NCI-H446 (cell line): Measurements from ENCODE around the gene ST8SIA5.
"Not testable (repeated sequence)": the region's sequence is repeated elsewhere in the genome, so short reads cannot be mapped to it uniquely, and the experiment has no call there.

ENCODE experiments used
- DNase-seq, 2 experiments: peaks; one replicate each; lab custom pipeline; 2025; lab: John Stamatoyannopoulos, UW

ST8SIA5 gene, protein sequence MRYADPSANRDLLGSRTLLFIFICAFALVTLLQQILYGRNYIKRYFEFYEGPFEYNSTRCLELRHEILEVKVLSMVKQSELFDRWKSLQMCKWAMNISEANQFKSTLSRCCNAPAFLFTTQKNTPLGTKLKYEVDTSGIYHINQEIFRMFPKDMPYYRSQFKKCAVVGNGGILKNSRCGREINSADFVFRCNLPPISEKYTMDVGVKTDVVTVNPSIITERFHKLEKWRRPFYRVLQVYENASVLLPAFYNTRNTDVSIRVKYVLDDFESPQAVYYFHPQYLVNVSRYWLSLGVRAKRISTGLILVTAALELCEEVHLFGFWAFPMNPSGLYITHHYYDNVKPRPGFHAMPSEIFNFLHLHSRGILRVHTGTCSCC

DNA sequence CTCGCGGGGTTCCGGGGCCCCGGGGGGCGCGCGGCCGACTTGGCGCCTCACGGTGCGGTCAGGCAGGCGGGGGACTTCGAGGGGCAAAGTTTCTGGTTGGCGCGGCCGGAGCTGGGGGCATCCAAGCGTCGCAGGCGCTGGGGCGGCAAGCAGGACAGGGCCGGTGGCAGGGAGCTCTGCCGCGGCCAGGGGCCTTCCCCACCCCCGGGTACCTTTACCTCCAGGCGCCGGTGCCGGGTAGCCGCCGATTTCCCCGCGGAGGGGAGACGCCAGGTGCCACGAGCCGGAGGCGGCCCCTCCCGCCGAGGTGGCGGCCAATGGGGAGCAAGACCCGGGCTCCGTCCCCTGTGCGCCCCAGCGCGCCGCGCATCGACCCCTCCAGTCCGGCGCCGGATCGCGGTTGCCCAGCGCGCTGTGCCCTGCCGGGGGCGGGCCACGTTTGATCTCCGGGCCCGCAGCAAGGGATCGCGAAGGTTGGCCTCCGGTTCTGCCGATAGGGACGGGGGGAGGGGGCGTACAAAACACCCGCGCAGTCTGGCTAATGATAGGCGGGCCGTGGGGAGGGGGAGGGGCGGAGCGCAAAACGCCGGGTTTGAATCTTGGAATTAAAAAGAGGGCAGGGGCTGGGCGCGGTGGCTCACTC is at the start of gene ST8SIA5:
TSS of gene ST8SIA5 (minus strand) at position 495 of the 643 bp plus-strand sequence. CDS start 545 bp downstream, outside the sequence.
- DNase-seq, result no peak

DNA sequence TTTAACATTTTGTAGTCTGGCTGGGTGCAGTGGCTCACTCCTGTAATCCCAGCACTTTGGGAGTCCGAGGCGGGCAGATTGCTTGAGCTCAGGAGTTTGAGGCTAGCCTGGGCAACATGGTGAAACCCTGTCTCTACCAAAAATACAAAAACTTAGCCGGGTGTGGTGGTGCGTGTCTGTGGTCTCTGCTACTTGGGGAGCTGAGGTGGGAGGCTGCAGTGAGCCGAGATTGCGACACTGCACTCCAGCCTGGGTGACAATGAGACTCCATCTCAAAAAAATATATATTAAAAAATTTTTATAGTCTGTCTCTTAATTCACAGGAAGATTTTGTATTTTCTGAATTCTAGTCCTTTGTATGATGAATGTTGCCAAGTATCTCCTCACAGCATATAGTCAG is 39.1 kb upstream of the ST8SIA5 start:
- not testable (repeated sequence) for DNase-seq

DNA sequence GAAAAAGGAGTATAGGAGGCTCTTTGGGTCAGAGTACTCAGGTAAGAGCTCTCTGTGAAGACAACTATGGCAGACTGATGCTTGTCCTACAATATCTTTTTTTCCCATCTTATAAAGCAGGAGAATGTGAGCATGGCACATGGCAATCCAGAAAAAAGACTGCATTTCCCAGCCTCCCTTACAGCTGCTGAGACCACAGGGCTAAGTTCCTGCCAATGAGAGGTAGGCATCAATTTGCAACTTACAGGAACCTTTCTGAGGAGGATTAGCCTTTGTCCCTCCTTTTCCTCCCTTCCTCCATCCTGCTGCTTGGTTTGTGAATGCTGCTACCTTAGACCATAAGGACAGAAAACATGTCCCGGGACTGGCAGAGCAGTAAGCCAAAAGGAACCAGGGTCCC is 37.8 kb upstream of the ST8SIA5 start:
- DNase-seq, result no peak

DNA sequence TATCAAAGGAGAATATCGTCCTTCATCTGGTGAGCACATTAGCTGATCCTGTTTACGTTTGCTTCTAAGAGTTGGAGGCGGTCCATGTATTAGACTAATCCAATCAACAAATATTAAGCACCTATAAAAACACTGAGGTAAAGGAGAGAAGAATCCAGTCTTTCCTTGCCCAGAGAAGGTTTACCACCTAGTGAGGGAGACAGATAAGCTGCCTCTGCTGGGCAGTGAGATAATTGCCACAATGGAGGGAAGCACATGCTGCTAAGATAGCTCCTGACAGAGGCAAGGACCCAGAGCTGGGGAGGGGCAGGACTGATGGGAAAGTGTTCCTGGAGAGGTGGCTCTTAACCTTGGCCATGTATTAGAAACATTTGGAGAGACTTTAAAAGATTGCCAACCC is 36.7 kb upstream of the ST8SIA5 start:
- DNase-seq, result no peak

DNA sequence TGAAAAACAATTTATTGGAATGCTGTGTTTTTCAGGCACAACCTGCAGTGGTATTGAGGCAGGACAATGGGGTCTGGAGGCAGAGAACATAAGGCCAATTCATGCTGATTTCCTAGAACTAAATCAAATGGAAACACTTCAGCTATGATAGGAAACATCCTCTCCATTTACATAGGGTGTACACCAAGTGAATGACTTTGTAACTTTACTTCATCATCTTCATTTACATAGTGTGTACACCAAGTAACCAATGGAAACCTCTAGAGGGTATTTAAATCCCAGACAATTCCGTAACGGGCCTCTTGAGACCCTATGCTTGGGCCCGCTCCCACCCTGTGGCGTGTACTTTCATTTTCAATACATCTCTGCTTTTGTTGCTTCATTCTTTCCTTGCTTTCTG is 32.2 kb upstream of the ST8SIA5 start:
- DNase-seq, result no peak

DNA sequence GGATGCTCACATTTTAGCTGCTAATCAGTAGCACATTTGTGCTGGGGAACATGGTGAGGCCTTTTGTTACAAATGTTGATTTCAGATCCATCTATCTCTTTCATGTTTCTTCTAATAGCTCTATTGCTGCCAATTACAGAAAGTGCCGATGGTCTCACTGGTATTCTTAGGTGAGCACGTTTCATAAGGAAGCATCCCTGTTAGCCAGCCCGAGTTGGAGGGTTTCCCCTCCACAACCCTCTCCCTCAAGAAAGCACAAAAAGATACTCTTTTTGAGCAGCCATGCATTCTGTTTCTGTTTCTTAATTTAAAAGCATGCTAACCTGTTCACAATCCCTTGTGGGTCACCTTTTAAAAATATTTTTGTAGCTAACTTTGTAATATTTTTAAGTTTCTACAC is 30.8 kb upstream of the ST8SIA5 start:
- DNase-seq, result no peak

DNA sequence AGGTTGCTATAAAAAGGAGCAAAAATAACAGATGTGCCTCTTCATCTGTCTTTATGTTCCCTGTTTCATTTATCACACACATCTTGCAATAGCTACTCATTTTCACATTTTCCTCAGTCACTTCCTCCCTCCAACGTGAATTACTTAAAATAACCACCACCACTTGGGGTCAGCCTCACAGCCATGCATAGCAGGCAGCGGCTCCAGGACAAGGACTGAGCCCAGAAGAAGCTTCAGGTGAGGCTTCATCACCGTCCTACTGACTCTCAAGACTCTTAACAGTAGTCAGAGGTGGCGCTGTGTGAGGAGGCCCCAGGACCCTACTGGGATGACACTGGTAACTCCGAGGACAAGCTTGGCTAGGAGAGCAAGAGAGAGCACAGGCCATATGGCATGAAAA is 15.5 kb upstream of the ST8SIA5 start:
- no peak for DNase-seq

DNA sequence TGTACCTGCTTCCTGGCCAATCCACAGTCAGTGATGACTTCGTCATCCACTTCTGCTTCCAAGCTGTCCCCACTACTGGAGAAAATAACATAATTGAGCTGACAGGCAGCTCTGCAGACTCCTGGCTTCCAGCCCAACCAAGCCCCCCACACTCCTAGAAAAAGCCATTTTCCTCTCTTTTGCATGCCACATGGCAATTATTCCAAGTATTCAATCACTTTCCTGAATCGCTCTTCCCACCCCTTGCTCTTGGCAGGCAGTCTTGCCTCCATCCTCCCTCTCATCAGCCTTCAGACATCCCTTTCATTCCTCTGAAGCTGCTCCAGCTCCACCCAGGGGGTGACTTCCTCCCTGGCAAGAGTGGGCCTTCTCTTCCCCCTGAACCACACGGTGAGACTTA is 14.3 kb upstream of the ST8SIA5 start:
- DNase-seq, result peak; percentile 19 to 54

DNA sequence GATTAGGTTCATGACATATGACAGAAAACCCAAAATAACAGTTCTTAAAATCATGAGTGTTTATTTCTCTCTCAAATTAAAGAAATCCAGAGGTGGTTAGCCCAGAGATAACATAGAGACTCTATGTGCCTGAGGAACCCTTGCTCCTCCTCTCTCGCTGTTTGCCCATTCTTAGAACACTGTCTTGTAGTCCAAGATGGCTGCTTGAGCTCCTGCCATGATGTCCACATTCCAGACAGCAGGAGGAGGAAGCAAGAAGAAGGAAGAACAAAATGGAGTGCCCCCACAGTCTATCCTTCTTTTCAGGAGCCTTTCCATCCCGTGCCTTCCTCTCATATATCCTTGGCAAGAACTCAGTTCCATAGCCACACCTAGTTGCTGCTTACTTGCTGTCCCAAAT is 13.9 kb upstream of the ST8SIA5 start:
- peak in 1 of 2 experiments; percentile 41 for DNase-seq

DNA sequence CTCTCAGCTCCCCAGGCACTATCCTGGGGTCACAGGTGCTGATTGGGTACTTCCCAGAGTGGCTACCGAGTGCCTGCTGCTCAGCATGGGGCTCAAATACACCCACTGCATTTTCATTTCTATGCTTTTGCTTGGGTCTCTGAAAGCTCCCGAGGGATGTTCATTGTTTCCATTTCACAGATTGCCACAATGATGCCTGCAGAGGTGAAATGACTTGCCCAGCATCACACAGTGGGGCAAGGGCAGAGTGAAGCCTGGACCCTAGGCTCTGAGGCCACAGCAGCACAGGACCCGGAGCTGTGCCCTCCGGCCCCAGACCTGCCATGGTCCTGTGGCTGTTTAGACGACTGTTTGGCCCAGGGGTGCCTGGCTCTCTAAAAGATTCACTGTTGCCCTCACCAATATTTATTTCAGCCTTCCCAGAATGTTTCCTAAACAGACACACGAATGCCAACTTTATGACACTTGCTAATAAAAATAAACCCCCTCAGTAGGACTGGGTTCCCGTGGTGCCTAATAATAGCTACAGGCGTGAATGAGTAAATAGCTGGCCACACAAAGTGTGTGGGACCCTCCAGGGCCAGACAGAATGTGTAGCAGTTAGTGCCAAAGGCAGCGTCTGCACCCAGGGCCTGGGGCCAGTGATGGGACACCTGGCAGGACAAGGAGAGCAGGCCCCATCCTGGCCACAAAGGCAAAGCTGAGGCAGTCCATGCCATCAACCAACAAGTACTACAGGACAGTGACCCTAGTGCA is 11.5 kb upstream of the ST8SIA5 start:
- no peak for DNase-seq

DNA sequence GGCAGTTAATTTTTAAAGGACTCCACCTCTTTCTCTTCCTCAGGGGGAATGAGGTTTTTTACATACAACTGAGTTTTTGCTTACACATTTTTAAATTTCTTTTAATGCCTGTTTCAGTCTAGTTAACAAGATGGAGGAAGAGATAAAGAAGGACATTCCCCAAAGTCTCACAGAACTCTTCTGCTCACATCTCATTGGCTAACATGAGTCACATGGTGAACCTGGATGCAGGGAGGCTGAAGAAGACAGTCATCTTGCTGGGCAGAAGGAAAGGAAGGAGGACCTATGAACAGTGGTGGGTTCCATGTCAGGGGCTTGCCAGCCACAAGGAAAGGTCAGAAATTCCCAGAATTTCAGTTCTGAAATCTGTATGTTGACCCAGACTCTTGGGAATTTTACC is 10.4 kb upstream of the ST8SIA5 start:
- DNase-seq, result no peak

DNA sequence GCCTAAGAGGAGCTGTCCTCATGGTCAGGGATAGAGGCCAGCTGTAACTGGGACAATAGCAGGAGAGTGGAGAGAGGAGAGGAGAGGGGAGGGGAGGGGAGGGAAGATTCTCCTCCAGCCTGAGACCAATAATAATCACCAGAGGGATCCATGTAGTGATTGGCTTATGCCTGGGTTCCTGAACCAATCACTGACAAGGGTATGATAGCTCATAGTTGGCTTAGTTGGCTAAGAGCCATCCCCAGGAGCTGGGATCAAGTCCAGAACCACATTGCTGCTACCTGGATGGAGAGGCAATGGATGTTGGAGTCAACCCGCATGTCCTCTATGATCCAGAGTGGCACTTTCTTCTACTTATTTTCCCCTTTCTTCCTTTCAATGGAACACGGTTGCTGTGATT is 7.7 kb upstream of the ST8SIA5 start:
- DNase-seq, result no peak

DNA sequence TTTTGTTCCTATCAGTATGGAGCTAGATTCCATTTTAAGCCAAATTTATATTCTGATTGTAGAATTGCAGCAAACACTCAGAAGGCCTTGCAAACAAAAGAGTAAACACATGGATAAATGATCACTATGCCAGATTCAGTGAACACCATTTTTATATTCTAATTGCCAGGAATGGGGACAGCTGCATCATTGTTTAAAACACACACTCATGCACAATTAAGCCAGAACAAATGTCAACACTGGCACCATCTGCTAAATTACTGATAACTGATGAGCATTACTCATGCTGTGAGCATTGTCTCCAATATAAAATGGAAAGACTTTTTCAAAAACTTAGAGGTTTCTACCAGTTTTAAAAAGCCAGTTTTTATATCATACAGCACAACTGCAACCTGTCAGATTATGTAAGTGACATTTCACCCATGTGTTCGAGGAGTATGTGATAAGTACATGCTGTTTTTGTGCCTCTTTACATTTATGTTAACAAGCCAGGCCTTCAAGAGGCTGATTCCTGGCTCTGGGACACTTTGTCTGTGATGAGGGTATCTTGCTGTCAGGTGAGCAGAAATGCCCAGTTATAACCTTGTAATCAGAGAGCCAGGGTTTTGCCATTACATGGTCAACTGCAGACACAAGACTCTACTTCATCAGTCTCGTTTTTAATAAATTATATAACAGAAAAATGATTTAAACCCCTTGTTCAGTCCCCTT is 4.4 kb upstream of the ST8SIA5 start:
- peak in 1 of 2 experiments; percentile 24 for DNase-seq

DNA sequence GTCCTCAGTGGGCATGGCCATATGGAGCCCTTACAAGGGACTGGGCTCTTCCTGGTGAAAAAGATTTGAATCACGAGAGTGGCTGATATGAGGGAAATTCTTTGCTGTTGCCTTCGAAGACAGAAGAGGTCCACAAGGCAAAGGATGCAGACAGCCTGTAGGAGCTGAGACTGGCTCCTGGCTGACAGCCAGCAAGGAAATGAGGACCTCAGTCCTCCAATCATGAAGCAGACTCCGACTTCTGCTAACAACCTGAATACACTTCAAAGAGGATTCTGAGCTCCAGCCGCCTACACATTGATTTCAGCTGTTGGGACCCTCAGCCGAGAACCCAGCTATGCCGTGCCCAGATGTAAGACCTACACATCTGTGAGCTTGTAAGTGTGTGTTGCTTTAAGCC is 3.0 kb upstream of the ST8SIA5 start:
- DNase-seq, result no peak

DNA sequence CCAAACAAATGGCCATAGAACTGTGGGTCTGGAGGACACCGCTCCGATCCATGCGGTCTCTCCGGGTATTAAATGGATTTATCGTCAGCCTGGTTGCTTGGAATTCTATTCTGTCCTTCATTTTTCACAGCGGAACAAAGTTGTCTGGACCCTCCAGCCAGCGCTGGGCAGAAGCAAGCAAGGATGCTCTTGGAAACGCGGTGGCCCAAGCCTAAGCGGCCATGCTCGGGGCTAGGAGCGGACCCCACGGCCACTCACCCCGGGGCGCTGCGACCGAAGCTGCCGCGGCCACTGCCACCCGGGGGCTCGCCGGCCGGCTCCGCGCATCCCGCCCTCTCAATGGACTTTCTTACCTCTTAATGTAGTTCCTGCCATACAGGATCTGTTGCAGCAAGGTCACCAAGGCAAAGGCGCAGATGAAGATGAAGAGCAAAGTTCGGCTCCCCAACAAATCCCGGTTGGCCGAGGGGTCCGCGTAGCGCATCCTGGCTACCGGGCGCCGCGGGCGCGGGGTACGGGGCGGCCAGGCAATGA is 761 bp downstream of the ST8SIA5 start:
- DNase-seq, result no peak

DNA sequence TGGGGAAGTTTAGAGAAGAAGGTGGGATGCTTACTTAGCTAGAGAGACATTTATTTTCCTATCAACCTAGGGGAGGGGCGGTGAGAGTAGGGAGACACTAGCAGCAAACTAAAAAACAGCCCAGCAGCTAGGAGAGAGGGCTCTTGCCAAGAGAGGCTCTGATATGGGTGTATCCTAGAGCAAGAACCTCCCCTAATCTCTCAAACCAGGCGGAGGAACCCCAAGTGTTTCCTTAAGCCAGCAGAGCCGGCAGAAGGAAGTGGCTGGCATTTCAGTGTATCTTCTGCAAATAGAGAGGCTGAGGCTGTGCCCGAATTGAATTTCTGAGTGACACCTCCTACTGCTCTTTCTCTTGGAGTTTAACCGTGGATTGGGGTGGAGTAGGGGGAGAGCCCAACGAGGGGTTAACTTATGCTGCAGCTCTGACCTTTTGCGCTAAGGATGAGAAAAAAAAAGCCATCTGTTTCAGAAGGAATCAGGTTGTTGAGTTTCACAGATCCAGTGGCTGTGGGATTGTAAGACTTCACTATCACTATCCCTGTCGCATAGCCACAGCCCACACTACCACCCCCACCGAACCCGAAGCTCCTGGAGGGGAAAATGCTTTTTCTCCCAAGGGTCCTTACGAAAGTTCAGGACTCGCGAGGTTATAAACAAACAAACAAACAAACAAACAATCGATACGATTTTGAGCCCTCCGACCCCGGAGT is 1.4 kb downstream of the ST8SIA5 start:
- DNase-seq, result no peak

DNA sequence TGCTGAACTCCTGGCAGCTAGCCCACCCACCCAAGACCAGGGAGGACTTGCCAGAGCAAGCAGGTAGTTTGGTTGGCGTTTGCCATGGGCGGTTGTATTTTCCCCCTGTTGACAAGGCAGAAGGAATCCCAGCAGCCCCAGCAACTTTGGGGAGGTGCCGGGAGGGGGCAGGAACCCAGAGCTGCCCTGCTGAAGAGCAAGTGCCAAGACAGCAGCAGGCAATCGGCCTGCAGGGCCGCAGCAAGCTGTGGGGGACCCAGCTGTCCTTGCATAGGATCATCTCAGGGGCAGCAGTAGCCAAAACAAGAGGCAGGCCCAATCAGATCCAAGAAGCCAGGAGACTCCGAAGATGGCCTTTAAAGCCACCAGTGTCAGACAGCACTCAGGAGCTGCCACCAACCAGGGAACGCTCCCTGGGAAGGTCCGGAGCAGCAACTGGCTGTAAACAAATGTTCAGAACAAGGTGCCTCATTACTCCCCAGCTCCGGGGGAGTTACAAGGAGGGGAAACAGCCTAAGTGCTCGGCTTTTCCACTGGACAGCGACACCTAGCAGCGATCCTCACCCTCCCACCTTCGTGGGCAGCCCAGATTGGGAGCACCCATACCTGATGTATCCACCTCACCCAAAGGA is 2.1 kb downstream of the ST8SIA5 start:
- DNase-seq, result no peak

DNA sequence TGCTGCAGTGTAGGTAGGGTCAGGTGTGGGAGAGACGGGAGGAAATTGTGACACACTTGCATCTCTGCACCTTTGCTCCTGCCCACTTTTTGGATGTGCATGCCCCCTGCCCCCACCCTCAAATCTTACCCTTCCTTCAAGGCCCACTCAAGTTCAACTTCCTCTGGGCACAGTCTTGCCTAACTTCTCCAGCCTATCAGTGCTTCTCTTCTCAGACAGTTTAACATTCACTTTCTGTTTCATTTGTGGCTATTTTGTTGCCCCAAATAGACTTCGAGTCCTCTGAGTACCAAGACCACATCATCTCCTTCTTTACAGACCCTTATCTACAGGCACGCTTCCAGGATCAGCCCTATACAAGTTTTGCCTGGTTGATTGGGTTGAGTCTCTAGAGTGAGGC is 2.7 kb downstream of the ST8SIA5 start:
- DNase-seq, result no peak

DNA sequence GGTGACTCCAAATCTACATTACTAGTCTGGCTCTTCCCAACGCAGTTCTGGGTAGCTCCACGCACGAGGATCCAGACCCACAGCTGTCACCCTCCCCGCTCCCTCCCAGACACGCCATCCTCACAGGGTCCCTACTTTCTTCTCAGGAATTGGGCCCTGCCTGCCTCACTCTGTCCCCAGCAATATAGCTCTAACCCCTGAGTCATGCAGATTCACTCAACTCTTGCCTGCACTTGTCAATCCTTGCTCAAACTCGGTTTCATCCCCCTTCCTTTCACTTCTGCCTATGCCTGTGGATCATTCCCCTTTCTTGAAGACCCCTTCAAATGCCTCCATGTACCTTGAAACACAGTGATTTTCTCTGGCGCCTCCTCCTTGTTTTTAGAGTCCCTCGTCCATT is 5.0 kb downstream of the ST8SIA5 start:
- no peak for DNase-seq

DNA sequence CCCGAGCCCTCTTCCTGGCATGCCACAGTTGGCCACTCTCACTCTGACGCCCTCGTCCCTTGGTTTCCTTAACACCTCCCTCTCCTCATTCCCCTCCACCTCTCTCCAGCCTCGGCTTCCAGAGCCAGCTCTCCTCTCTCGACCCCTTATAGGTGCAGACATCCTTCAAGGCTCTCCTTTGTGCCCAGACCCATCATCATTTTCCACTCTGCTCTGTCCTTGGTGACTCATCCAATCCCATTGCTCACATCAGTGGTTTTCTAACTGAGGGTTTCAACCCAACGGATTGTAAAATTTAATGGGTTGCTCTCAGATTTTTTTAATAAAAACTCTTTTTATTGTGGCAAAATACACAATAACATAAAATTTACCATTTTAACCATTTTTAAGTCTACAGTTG is 6.2 kb downstream of the ST8SIA5 start:
- no peak for DNase-seq

DNA sequence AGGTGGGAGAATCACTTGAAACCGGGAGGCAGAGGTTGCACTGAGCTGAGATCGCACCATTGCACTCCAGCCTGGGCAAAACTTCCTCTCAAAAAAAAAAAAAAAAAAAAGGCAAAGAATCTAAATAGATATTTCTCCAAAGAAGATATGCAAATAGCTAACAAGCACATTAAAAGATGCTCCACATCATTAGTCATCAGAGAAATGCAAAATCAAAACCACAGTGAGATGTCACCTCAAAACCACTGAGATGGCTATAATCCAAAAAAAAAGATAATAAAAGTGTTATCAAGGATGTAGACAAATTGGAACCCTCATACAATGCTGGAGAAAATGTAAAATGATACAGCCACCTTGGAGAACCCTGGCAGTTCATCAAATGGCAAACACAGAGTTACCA is 8.4 kb downstream of the ST8SIA5 start:
- no peak for DNase-seq
